ENCODE measurements around the gene CTNNA2.
A peak's percentile ranks its signal among the peaks of the same experiment; 100 is the strongest.

Gene CTNNA2

DNA sequence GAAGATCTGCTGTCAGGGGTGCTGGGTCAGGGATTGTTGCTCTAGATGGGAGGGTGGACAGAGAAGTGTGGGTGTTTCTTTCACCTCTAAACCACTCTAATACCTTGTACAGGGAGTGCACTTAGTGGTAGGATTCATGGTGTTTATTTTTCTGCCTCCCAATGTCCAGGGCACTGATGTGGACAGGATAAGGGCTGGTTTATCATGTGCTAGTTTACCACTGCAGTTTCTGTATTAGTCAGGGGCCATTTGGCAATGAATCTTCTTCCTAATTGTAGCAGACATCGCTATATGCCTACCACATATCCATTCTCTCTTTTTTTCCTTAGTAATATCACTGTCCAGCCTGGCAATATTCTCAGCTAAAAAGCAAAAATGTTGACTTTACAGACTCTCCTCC is 842.0 kb downstream of the CTNNA2 start:
- no peak for DNase-seq

- no peak for DNase-seq
Measured at GRCh38 chr2:80361904-80362303, 849.1 kb downstream of the CTNNA2 start.

DNA sequence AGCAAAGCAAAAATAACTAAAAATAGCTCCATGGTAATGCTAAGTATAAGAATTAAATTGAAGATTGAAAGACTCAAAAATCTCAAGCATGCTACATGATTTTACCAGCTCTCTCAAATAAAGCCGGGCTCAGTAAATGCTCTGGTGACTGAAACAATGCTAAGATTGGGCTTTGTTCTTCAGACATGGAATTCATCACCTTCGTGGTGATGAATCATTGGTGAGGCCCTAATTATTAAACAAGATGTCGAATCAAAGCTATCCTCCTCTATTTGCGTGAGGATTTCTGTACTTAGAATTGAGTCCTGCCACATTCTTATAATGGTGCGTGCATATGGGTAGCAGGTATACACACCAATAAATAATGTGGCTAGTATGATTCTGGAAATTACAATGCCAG is 850.5 kb downstream of the CTNNA2 start:
- DNase-seq: no peak

- DNase-seq: no peak
Measured at GRCh38 chr2:80363791-80364349, 851.0 kb downstream of the CTNNA2 start.

DNA sequence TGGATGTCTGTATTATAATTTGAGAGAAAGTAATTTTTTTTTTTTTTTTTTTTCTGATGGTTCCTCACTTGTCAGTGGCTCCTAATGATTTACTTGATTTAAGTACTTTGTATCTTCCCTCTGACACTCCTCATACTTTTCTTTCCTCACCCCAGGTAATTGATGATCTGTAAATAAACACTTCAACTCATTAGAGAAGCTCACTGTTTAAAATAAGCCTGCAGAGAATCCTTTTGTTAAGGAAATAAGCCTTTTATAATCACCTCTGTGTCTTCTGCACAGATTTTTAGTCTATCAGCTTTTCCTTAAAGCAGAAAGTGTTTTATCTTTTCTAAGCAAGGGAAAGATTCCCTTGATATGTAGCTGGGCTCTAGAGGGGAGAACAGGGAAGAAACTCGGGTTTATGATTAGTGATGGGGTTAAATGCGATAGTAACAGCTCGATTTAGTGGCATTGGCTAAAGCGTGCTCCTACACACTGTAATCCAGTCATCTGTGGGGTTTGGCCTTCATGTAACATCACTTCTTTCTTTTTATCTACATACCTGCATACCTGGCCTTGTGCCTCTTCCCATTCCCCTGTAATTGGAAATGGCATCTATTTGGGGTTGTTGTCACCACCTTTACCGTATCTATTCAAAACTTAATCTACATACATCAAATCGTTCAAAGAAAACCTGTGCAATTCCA is 851.8 kb downstream of the CTNNA2 start:
- DNase-seq: no peak

- DNase-seq: no peak
Measured at GRCh38 chr2:80365762-80366161, 852.9 kb downstream of the CTNNA2 start.

DNA sequence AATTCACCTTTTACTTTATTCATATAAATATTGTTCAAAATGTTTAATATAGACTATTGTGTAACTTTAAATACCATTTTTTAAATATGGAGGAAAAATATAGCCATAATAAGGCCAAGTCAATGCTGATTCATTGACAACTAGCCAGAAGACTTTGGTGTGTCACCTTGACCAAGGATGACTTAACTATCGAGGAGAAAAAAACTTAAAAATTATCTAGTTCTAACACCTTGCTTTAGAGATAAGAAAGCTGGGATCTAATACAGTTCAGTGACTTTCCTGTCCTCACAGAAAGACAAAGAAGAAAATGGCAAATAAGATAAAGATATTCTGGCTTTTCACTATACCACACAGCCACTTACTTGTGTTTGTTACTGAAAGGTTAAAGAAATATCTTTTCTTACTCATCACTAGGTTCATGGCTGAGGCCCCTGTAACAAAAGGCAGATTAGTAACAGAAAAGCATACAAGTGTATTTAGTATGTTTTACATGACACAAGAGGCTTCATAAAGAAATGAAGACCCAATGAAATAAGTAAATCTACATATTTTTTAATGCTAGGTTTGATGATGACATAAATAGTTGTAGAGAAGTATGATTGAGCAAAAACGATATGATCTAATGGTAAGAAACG is 857.6 kb downstream of the CTNNA2 start:
- DNase-seq: no peak

DNA sequence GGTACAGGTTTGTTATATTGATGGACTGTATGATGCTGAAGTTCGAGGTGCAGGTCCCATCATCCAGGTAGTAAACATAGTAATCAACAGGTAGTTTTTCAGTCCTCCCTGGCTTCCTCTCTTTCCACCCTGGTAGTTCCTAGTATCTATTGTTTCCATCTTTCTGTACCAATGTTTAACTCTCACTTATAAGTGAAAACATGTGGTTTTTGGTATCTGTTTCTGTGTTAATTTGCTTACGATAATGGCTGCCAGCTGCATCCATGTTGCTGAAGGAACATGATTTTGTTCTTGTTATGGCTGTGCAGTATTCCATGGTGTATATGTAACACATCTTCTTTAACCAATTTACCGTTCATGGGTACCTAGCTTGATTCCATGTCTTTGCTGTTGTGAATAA is 861.3 kb downstream of the CTNNA2 start:
- no peak for DNase-seq

DNA sequence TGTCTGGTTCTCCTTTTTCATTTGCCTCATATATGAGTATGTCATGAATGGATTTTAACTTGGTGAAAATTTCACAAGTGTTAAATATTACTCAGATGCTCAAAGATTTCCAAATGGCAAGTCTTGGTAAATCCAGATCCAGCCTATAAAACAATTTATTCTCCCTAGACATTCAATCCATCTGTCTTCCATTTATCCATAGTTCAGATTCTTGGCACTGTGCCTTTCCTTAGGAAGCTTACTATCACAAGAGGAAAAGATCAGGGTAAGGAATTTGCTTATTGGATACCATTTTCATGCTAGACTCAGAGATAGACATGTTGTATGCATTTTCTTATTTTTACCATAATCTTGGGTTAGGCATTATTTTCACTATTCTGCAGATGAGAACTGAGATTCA is 864.2 kb downstream of the CTNNA2 start:
- no peak for DNase-seq

- DNase-seq: no peak
Measured at GRCh38 chr2:80380736-80381135, 867.9 kb downstream of the CTNNA2 start.

DNA sequence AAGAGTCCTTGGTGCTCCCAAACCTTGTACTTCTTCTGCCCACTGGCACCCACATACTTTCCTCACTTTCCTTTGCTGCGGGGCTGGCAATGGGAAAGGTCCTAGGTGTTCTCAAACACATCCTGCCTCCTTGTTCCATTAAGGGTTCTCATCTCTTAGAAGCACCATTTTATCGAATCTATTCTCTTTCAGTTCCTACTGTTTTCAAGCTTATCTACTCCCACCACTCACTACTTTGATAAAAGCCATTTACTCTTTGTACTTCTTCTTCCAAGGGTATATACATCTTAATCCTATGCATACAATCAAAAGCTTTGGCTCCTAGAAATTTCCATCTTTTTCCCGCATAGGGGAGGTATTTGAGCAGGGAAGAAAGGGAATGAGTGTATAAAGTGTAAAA is 868.8 kb downstream of the CTNNA2 start:
- no peak for DNase-seq

- DNase-seq: no peak
Measured at GRCh38 chr2:80392441-80392840, 879.6 kb downstream of the CTNNA2 start.

- DNase-seq: no peak
Measured at GRCh38 chr2:80393991-80394390, 881.1 kb downstream of the CTNNA2 start.

DNA sequence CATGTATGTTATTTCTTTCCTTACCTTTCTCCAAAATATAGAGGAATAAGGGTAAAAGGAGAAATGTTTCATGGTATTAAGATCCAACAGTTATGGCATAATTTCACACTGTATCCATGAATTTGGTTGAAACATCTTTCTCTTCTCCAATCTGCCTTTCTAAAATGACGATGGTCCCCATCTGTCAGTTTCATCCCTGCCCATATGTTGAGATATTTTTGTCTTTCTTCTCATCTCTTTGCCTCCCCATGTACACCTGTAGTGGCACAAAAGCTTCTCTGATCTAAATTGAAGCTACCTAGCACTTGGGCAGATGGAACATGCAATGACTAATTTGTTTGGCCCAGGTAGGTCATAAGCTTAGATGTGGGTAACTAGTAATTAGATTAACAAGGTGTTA is 882.4 kb downstream of the CTNNA2 start:
- DNase-seq: no peak

DNA sequence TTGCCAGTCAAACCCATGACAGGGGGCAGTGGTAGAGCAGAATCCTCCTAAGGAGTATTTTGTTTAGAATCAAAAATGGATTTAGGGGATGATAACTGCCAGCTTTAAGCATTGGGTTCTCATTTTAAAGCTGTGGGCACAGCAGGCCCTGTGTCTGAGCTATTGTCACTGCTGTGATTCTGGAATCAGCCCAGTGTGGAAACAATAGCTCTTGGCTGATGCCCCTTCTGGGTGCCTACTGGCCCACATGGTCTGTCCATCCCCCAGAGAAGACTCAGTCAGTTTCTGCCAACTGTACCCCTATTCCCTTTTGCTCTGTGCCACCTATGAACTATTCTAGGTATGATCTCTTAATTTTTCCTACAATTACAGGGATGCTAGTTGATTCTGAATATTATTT is 883.4 kb downstream of the CTNNA2 start:
- peak; percentile 4 for DNase-seq

- no peak for DNase-seq
Measured at GRCh38 chr2:80403081-80403480, 890.2 kb downstream of the CTNNA2 start.

- DNase-seq: no peak
Measured at GRCh38 chr2:80407377-80407776, 894.5 kb downstream of the CTNNA2 start.

GRCh38 chr2:80410346-80410745 is 897.5 kb downstream of the CTNNA2 start:
- DNase-seq: no peak

- DNase-seq: no peak
Measured at GRCh38 chr2:80413136-80413535, 900.3 kb downstream of the CTNNA2 start.

DNA sequence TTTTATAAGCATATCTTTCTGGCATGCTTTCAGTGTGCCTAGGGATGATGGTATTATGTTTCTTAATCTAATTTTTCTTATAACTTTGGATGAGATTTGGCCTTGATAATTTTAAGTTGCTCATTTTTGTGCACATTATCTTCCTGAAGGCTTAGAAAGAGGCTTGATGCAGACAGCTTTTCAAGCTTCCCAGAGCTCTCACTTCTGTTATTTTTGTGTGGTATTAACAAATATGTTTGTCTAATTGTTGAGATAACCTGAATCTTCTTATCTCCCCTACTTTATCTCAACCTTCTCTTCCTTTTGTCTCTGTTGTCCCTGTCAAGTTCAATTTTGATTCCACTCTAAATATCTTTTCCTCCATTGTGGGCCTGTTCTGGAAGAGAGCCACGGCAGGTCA is 904.9 kb downstream of the CTNNA2 start:
- DNase-seq: no peak

DNA sequence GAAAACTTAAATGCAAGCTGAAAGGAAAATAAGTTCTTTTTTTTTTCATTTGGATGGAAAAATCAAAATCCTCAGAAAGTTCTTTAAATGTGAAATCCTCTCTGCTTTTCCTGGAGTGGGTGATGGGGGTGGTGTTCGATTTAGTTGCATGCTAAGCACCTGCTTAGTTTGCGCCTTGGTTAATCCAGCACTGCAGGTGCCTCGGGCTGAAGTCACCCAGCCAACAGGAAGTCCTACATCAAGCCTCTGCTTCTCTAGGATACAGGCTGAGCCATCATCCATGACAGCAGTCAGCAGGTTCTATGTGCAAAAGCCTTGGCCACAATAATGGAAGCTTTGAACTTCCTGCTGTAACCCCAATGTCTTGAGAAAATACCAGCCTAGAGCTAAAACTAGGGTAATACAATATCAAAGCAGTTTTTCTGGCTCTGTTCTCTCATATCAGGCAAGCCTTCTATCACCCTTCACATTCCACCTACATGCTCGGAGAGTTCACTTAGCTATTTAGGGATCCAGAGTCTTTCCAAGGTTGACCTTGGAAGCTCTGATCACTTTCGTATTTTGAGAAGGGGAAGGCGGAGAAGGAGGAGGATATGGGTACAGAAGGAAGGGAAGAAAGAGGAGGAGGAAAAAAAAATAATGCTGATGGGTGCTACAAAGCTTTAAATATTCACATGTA is 907.8 kb downstream of the CTNNA2 start:
- DNase-seq: no peak

DNA sequence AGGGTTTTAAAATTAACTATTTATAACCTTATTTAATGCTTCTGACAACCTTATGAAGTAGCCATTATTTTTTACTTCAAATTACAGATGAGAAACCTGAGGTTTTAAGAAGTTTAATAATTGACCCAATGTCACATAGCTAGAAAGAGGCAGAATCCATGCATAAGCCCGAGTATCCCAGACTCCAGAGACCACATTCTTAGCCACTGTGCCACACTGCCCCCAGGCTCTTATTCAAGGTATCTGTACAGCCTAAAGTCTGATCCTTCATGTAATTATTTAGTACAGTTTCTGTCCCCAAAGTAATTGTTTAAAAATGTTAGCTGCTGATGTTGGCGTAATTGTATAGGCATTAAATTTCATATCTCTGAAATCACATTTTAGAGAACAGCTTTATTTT is 916.4 kb downstream of the CTNNA2 start:
- DNase-seq: no peak

DNA sequence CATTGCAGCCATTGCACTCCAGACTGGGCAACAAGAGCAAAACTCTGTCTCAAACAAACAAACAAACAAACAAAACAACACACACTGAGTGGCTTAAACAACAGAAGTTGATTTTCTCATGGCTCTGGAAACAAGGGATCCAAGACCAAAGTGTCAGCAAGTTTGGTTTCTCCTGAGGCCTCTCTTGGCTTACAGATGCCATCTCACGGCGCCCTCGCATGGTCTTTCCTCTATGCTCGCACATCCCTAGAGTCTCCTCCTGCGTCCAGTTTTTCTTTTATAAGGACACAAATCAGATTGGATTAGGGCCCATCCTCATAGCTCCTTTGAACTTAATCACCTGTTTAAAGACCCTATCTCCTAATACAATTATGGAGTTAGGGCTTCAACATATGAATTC is 925.1 kb downstream of the CTNNA2 start:
- no peak for DNase-seq

- DNase-seq: no peak
Measured at GRCh38 chr2:80438686-80439085, 925.8 kb downstream of the CTNNA2 start.

All from midbrain (tissue), 1 donor.